IPS-18c (cell line): ENCODE results near the gene EIF3K.

Source experiments
- H3K4me3 ChIP-seq: 2 replicates; pipeline ENCODE4 v1.7.0; 2013; ENCODE audit warnings: low read depth, mild to moderate bottlenecking, low read length, moderate library complexity; ENCODE audit not compliant: insufficient read depth
- H3K9me3 ChIP-seq: one replicate; pipeline ENCODE4 v1.6.1; 2013; ENCODE audit warnings: mild to moderate bottlenecking, low read length, moderate library complexity; ENCODE audit not compliant: control insufficient read depth, insufficient read depth

The EIF3K gene

GRCh38 chr19:38673030-38673429, 54.0 kb downstream of the EIF3K start:
- Histone ChIP-seq H3K9me3 (no peaks in the 10 kb centered on the region), H3K4me3 (no peak overlapping the region)

- H3K4me3 ChIP-seq, result no peak overlapping the region
- no peaks in the 10 kb centered on the region for H3K9me3 ChIP-seq
Observed at GRCh38 chr19:38674388-38675171, 55.6 kb downstream of the EIF3K start.

GRCh38 chr19:38675611-38676010, 56.6 kb downstream of the EIF3K start:
- H3K4me3 ChIP-seq, result no peak overlapping the region

GRCh38 chr19:38676023-38676877, 57.3 kb downstream of the EIF3K start:
- Histone ChIP-seq H3K4me3 (no peak overlapping the region), H3K9me3 (no peaks in the 10 kb centered on the region)

More at GRCh38 chr19:38675611-38676010, 56.6 kb downstream of the EIF3K start:
- H3K9me3 ChIP-seq, result no peaks in the 10 kb centered on the region

GRCh38 chr19:38676878-38677646, 58.1 kb downstream of the EIF3K start:
- peaks cover 2% of the 10 kb centered on the region for H3K9me3 ChIP-seq
- H3K4me3 ChIP-seq, result no peak overlapping the region

- H3K9me3 ChIP-seq, result peaks cover 2% of the 10 kb centered on the region
- no peak overlapping the region; the same call in 1 of the 2 replicates for H3K4me3 ChIP-seq
Observed at GRCh38 chr19:38678217-38678890, 59.4 kb downstream of the EIF3K start.

GRCh38 chr19:38678891-38679494, 60.0 kb downstream of the EIF3K start:
- H3K4me3 ChIP-seq, result no peak overlapping the region; the same call in 1 of the 2 replicates
- H3K9me3 ChIP-seq, result peaks cover 2% of the 10 kb centered on the region

- no peak overlapping the region for H3K4me3 ChIP-seq
- peaks cover 2% of the 10 kb centered on the region for H3K9me3 ChIP-seq
Observed at GRCh38 chr19:38679839-38680238, 60.9 kb downstream of the EIF3K start.

- H3K4me3 ChIP-seq, result no peak overlapping the region
Observed at GRCh38 chr19:38682195-38682867, 63.3 kb downstream of the EIF3K start.

GRCh38 chr19:38682872-38683392, 63.9 kb downstream of the EIF3K start:
- H3K4me3 ChIP-seq, result no peak overlapping the region
- H3K9me3 ChIP-seq, result peaks cover 2% of the 10 kb centered on the region

More at GRCh38 chr19:38682195-38682867, 63.3 kb downstream of the EIF3K start:
- peaks cover 2% of the 10 kb centered on the region for H3K9me3 ChIP-seq

- Histone ChIP-seq H3K4me3 (no peak overlapping the region), H3K9me3 (peaks cover 2% of the 10 kb centered on the region)
Observed at GRCh38 chr19:38683393-38684077, 64.5 kb downstream of the EIF3K start.

- peaks cover 2% of the 10 kb centered on the region for H3K9me3 ChIP-seq
- no peak overlapping the region for H3K4me3 ChIP-seq
Observed at GRCh38 chr19:38684078-38684861, 65.3 kb downstream of the EIF3K start.

GRCh38 chr19:38684862-38685665, 66.1 kb downstream of the EIF3K start:
- H3K9me3 ChIP-seq, result peaks cover 2% of the 10 kb centered on the region
- H3K4me3 ChIP-seq, result no peak overlapping the region
